ENCODE data around the gene TAF3. TPM values are rescaled to one million over a fixed set of nuclear protein-coding genes. Genes with fewer than 3 reads are reported as not detected.

Gene TAF3
- total RNA-seq, 4 donors from 2014 or later = 11.7 to 12.6 (median 12.4) TPM

DNA sequence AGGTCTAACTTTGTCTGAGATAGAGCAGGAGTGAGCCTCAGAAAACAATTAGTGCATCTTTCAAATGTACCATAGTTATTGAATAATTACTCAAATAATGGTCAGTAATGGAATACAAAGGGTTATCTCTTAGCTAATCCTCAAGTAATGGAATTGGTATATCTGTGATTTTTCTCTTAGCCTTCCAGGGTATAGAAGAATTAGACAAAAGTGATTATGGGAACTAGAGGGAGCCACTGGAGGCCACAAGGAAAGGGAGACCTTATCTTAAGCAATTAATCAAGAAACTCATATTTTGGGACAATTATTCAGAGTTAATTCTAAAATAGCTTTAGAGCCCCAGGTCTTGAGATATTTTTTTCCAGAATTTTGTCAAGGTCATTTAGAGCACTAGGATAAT, 126.2 kb downstream of the TAF3 start:
- H3K9me3 ChIP-seq = peaks cover 0 to 6% (median 0%) of the 10 kb centered on the region in 4 donors
- peaks cover 0 to 28% (median 1%) of the 10 kb centered on the region in 4 donors for H3K4me1 ChIP-seq
- DNase-seq (ENCODE audit: low spot score in 2 of 2) = no peak
- no peak overlapping the region for H3K4me3 ChIP-seq
- no peaks in the 10 kb centered on the region for H3K36me3 ChIP-seq
- H3K27ac ChIP-seq = no peak overlapping the region
- TF ChIP-seq, protein P1, sequence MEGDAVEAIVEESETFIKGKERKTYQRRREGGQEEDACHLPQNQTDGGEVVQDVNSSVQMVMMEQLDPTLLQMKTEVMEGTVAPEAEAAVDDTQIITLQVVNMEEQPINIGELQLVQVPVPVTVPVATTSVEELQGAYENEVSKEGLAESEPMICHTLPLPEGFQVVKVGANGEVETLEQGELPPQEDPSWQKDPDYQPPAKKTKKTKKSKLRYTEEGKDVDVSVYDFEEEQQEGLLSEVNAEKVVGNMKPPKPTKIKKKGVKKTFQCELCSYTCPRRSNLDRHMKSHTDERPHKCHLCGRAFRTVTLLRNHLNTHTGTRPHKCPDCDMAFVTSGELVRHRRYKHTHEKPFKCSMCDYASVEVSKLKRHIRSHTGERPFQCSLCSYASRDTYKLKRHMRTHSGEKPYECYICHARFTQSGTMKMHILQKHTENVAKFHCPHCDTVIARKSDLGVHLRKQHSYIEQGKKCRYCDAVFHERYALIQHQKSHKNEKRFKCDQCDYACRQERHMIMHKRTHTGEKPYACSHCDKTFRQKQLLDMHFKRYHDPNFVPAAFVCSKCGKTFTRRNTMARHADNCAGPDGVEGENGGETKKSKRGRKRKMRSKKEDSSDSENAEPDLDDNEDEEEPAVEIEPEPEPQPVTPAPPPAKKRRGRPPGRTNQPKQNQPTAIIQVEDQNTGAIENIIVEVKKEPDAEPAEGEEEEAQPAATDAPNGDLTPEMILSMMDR (IDR thresholded peaks at IDR 0.05) = no peak
- TF ChIP-seq EP300 (IDR thresholded peaks at IDR 0.05) = no peak
- TF ChIP-seq POLR2A (IDR thresholded peaks at IDR 0.05) = no peak
- H3K27me3 ChIP-seq = no peaks in the 10 kb centered on the region

DNA sequence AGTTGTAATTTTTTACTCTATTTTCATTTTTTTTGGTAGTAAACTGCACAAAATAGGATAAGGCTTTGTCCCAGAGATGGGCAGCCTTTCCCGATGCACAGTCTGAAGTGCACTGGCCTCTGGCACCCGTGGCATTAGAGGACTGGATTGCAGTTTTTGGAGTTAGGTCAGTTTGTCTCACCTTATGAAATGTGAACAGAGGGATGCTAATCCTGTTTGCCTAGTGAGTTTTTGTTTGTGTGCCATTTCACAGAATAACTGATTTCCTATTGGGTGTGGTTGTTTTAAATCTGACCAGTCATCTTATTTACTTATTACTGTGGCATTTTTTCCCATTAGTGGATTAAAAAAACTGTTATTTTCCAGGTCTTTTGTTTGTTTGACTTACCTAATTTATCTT, 126.7 kb downstream of the TAF3 start:
- Histone ChIP-seq H3K4me1 (peaks cover 0 to 28% (median 1%) of the 10 kb centered on the region in 4 donors), H3K27me3 (no peaks in the 10 kb centered on the region), H3K4me3 (no peak overlapping the region), H3K36me3 (no peaks in the 10 kb centered on the region), H3K9me3 (peaks cover 0 to under 1% (median 0%) of the 10 kb centered on the region in 4 donors), H3K27ac (no peak overlapping the region)
- 90 to 93% methylated on average over 2 of the region's 2 CpGs for WGBS, 2 donors
- no peak for DNase-seq (ENCODE audit: low spot score in 2 of 2)
- TF ChIP-seq, protein P1 (IDR thresholded peaks at IDR 0.05) = no peak
- TF ChIP-seq POLR2A (IDR thresholded peaks at IDR 0.05) = no peak

DNA sequence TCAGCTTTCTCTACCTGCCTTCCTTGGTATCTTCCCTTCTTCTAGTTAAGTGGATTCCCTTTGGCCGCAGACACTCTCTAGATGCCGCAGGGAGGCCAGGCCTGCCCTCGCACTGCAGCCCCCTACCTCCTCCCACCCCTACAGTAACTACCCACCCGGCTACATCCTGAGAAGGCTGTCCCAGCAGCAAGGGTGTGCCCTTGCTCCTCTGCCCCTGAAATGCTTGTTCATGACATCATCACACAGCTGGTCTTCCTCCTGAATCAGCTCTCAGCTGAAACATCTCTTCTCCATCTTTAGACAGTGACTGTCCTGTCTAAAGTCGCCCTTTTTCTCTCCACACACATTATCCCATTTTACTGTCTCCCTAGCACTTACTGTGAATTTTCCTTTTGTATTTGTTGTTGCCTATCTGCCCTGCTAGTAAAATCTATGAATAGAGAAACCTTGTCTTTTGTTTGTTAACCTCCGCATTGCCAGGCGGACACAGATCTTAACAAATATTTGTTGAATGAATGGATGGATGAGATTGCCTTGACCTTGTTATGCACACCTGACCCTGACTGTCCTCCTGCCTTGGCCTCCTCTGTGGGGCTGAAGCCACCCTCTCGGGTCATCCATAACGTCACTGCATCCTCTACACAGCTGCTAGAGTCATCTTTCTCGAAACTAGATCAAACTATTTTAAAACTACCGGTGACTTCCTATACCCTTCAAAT, 127.3 kb downstream of the TAF3 start:
- WGBS, 2 donors = 76 to 85% methylated on average over 11 of the region's 11 CpGs

DNA sequence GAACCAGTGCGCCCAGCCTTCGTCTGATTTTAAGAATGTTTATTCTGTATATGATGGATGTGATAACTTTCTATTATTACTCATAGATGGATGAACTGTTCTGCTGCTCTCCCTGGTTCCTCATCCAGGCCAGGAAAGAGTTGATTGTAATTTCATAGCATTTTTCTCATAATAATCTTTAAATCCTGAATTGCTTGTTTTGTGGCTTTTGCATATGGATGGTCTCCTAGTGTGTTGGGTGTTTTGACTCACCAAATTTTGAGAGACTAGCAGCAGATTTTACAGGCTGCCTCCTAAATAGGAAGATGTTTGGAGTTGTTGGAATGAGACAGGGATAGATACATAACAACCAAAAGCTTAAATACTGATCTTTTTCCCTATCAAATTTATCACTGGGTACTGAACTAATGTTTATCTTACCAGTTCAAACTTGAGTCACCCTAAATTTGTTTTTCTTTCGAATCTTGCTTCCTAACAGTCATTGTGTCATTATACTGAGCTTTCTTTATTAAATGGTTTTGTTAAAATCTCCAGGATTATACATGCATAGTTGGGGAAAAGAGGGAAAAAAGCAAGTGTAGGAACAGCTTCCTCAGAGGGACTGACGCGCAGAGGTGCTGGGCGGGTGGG, 130.2 kb downstream of the TAF3 start:
- Histone ChIP-seq H3K36me3 (no peaks in the 10 kb centered on the region), H3K27ac (no peak overlapping the region), H3K4me3 (no peak overlapping the region), H3K4me1 (peaks cover 0 to 21% (median 1%) of the 10 kb centered on the region in 4 donors), H3K27me3 (no peaks in the 10 kb centered on the region), H3K9me3 (no peaks in the 10 kb centered on the region)
- DNase-seq (ENCODE audit: low spot score in 2 of 2) = no peak
- TF ChIP-seq, protein P1 (IDR thresholded peaks at IDR 0.05) = no peak
- TF ChIP-seq POLR2A (IDR thresholded peaks at IDR 0.05) (no peak), EP300 (IDR thresholded peaks at IDR 0.05) (no peak)
- 88% methylated on average over 6 of the region's 6 CpGs for WGBS, 2 donors

More for the DNA sequence above, 127.3 kb downstream of the TAF3 start:
- DNase-seq (ENCODE audit: low spot score in 2 of 2) = no peak
- H3K9me3 ChIP-seq = no peaks in the 10 kb centered on the region
- peaks cover 0 to 28% (median 1%) of the 10 kb centered on the region in 4 donors for H3K4me1 ChIP-seq
- H3K36me3 ChIP-seq = no peaks in the 10 kb centered on the region
- H3K4me3 ChIP-seq = no peak overlapping the region
- H3K27ac ChIP-seq = no peak overlapping the region
- no peaks in the 10 kb centered on the region for H3K27me3 ChIP-seq
- TF ChIP-seq, protein P1 (IDR thresholded peaks at IDR 0.05) = no peak
- TF ChIP-seq POLR2A (IDR thresholded peaks at IDR 0.05) = no peak
- TF ChIP-seq EP300 (IDR thresholded peaks at IDR 0.05) = no peak
